Activated CD8-positive, alpha-beta memory T cell treated with anti-CD3 and anti-CD28 coated beads for 1 hour (primary cell): ENCODE measurements around the gene TLR3.
"Not testable (repeated sequence)": the region's sequence is repeated elsewhere in the genome, so short reads cannot be mapped to it uniquely, and the experiment has no call there.

Experiments
- DNase-seq, 2 donors: peaks; one replicate each; pipeline ENCODE4 v3.0.0-alpha.2; 2020; ENCODE audit warnings: low read depth in 1 of 2; ENCODE audit errors: extremely low read depth in 1 of 2

Gene TLR3

DNA sequence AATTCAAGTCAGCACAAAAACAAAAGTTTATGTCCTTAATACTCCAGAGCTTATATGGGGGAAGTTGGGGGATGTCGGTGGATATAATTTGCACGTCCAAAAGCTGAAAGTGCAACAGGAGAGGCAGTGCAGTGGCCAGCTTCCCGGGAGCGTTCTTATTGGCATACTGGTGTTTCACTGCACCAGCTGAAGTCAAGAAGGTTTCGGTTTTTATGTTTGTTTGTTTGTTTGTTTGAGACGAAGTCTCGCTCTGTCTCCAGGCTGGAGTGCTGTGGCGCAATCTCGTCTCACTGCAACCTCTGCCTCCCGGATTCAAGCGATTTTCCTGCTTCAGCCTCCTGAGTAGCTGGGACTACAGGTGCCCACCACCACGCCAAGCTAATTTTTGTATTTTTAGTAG is 28.6 kb upstream of the TLR3 start:
- DNase-seq: no peak

DNA sequence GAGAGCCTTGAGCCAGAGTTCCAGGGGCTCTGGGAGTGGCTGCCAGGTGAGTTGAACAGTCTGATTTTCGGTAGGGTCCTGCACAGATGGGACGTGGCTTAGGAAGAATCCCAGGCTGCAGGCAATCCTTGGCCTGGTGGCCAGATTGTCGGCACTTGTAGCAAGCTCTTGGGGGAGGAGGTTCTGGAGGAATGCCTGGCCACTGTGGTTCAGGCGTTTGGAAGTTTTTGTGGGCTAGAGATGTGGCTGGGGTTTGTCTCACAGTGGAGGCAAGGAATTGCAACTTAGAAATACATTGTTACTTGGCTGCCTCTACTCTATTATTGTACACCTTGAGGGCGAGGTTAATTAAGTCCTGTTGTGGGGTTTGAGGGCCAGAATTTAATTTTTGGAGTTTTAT is 21.5 kb upstream of the TLR3 start:
- DNase-seq: not testable (repeated sequence)

DNA sequence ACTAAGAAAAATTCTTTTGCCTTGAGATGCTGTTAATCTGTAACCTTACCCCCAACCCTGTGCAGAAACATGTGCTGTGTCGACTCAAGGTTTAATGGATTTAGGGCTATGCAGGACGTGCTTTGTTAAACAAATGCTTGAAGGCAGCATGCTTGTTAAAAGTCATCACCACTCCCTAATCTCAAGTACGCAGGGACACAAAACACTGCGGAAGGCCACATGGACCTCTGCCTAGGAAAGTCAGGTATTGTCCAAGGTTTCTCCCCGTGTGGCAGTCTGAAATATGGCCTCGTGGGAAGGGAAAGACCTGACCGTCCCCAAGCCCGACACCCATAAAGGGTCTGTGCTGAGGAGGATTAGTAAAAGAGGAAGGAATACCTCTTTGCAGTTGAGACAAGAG is 18.8 kb upstream of the TLR3 start:
- not testable (repeated sequence) for DNase-seq

DNA sequence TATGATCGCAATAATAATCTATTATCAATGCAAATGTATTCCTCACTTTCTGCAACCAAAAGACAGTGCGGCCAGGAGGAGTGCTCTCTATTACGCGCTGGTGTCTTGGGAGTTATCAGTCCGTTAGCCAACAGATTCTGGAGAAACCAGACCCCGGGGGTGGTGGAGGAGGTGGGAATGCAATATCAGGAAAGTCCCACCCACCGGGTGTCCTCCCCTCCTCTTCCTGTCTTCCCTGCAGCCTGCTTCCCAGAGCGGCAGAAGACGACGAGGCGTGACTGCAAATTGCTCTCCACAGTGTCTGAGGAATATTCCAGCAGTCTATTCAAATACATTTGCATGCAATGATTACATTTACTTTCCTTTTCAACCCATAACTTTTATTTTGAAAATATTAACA is 17.9 kb upstream of the TLR3 start:
- no peak for DNase-seq

DNA sequence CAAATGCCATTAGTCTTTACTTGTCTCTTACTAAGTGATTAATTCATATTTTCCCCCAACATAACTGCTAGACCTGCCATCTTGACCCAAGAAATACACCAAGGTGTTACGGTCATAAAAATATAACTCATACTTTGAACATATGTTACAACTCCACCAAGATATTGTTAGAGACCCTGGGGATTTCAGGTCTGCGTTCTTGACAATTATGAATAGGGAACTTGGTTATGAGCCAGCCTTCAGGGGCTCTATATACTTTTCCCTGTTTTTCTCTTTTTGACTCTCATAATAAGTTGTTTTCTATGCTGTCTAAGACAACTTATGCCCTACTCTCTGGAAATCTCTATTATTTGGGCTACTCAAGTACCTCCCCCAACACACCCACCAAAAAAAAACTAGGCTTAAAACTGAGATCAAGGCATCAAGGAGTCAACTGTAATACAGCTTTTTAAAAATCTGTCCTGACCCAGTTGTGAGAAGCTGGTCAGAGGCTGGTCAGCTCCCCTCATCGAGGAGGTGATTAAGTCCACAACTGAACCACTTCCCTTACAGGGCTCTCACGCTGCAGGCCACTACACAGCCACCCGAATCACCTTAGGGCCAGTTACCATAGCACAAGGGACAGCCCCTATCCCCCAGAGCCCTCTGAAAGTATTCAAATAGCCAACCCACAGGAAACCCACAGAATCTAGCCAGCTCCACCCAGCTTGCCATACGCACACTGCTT is 10.5 kb upstream of the TLR3 start:
- DNase-seq: peak in 1 of 2 donors; percentile 1

DNA sequence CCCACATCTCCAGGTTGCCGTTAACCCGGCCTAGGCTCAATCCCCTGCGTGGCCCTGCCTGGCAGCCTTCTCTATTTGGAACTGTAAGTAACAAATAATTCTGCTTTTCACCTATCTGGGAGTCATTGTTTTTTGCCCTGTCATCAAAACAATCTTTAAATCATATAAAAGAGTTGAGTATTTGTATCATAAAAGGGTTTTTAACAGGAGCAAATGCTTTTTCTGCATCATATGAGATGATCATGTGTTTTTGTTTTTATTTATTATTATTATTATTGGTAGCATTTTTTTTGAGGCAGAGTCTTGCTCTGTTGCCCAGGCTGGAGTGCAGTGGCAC is 10.0 kb upstream of the TLR3 start:
- DNase-seq: no peak

DNA sequence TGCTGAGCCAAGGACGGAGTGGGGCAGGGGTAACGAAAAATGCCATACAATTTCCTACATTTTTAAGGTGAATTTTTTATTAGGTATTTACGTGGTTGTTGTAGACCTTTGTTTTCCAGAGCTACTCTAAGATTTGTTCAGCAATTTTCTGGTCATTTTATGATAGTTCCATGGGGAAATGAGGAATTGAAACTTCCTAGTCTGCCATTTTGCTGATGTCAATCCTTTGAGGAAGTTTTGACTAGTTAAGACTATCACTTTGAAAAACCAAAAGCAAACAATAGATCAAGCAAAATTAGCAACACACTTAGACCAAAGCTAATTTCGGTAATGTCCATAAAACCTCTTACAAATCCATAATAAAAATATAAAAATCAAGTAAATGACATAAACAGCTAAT is 7.0 kb upstream of the TLR3 start:
- DNase-seq: no peak

DNA sequence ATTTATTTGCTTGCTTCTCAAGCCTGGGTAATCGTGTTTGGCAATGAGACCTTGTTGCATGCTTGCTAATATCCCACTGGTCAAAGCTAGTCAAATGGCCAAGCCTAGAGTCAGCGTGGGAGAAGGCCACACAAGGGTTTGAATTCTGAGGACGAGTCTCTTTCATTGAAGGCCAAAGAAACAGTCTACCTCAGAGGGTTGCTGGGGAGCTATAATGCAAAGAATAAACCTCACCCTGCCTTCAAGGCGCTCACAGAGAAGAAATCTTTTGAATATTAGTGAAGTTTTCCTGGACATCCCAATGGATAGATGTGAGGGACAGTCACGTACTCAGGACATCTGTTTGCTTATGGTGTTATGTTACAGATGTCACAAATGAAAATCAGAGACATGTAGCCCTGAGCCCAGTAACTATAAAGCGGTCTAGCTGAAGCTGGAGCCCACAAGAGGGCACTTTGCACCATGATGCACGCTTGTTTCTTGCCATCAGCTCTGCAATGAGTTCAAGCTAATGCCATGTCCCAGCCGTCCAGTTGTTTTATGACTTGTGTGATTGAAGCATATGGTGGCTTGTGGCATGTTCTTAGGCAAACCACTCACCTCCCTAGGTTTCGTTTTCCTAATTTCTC is 1.1 kb upstream of the TLR3 start:
- peak in 1 of 2 donors; percentile 2 for DNase-seq

DNA sequence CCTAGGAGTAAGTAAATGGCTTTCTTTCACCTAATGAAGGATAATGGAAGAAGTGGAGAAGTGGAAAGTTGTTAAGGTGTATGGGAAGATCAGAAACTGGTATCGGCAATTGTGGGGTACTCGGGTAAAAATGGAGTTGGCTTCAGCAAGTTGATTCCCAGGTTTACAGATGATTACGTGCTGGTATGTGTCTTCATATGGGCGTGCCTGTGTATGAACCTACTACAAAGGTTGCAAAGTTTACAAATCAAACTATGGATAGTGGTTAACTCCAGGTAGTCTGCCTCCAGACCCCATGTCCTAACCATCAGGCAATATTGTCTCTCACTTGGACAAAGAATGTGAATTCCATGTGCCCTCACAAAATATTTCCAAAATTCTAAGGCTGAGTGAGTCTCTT is 773 bp downstream of the TLR3 start:
- no peak for DNase-seq

DNA sequence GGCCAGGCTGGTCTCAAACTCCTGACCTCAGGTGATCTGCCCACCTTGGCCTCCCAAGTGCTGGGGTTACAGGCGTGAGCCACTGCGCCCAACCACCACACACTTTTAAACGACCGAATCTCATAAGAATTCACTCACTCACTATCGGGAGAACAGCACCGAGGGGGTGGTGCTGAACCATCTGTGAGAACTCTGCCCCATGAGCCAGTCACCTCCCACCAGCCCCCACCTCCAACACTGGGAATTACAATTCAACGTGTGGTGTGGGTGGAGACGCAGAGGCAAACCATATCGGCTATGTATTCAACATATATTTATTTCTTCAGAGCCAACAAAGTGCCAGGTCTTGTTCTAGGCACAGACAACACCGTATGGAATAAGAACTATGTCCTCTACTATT is 3.6 kb downstream of the TLR3 start:
- DNase-seq: no peak

DNA sequence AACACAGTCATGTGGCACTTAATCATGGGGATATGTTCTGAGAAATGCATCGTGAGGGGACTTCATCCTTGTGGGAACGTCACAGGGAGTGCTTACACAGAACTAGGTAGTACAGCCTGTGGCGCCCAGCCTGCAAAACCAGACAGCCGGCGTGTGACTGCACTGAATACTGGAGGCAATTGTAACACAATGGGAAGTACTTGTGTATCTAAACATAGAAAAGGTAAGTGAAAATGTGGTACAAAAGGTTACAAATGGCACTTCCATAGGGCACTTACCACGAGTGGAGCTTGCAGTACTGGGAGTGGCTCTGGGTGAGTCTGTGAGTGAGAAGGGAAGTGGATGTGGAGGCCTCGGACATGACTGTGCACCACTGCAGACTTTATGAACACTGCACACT is 5.2 kb downstream of the TLR3 start:
- DNase-seq: no peak

DNA sequence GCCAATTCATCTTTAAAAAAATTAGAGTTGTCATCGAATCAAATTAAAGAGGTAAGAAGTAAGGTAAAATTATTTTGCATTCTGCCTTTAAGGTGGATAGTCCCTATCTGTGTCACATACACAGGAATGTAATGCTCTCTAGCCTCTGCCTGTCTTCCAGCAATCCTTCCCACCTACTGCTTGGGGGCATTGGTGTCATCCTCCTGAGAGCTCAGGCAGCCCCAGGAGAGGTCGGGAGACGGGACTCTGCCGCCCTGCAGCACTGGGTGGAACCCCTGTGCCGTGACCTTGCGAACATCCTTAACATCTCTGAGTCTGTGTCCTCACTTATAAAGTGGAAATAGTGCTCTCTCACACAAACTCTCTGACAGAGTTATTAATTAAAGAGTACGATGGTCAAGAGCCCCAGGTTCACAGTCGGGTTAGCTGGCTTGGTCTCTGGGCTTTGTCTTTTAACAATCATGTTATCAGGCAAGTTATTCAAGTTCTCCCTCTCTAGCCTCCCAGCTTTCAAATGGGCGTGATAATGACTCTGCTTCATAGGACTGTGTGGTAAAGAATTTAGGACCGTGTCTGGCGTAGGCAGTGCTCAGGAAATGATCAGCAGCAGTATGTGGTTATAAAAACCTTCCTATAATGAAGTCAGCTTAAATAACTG is 10.2 kb downstream of the TLR3 start:
- no peak for DNase-seq

DNA sequence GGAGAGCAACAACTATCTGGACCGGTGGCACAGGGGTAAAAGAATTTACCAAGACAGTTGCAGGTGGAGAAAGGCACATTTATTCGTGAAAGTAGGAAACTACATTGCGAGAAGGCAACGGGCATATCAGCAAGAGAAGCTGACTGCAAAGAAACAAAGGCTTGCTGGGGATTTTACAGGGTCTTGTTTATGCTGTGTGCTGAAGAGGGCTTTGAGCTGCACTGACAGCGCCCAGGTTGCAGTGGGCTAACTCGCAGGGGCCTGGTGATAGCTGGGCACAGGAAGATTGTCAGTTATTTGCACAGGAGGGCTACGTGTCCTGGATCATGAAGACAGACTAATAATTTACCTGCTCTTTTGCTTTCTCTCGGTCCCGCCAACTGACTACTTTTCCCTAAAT is 10.7 kb downstream of the TLR3 start:
- no peak for DNase-seq

DNA sequence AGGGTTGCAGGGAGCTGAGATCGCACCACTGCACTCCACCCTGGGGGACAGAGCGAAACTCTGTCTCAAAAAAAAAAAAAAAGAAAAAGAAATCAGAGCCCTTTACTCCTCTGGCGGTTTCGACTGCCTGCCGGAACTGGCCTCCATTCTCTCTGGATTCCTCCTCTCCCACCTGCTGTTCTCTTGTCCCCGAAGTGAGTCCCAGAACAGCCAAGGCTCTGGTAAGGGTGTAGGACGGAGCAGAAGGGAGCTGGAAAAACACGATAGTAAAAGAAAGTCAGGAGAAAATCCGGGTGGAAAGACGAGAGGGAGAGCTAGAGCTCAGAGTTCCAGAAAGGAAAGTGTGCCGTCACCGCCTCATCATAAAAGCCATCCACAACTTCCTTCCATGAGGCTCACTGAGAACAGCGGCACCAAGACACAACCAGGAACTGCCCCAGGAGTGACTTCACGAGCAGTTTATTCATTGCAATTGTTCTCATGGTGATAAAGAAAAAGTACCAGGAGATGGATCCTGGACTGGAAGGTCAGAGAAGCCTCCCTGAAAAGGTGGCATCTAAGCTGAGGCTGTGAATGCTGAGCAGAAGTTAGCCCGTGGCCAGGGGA is 12.3 kb downstream of the TLR3 start:
- DNase-seq: no peak

DNA sequence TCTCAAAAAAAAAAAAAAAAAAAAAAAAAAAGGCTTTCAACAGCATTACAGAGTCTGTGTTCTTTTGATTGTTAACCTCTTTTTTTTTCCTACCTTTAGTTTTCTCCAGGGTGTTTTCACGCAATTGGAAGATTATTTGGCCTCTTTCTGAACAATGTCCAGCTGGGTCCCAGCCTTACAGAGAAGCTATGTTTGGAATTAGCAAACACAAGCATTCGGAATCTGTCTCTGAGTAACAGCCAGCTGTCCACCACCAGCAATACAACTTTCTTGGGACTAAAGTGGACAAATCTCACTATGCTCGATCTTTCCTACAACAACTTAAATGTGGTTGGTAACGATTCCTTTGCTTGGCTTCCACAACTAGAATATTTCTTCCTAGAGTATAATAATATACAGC is 13.3 kb downstream of the TLR3 start:
- DNase-seq: no peak

DNA sequence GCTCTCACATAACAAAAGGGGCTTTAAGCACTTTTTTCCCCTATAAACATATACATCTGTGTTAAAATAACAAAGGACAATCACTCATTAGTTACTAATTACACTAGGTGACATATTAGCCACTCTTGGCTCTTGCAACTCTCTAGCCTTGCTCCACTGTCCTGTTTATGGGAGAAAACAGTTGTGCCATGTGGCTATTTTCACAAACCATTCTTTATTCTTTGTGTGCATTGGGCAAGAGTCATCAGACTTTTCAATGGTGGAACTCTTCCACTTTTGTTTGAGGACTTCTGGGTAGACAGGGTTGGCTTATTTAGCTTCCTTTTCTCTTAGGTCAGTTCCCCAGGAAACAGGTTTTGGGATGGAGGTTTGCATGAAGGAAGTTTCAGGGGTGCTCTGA is 19.6 kb downstream of the TLR3 start:
- DNase-seq: no peak

DNA sequence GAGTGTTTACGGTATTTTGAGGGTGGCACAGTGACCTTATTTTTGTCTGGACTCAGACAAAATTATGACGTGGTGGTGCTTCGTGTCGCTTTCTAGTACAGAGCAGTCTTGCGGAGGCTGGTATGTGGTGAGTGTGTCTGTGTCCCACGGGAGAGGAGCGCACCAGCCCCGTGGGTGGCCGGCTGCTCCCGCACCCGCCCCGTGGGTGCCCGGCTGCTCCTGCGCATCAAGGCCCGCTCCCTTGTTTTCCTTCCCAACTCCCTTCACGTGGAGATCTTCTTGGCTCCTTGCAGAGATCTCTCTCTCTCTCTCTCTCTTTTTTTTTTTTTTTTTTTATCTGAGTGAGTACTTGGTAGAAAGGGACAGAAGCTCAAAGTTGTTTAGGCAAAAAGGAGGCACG is 23.3 kb downstream of the TLR3 start:
- DNase-seq: no peak

DNA sequence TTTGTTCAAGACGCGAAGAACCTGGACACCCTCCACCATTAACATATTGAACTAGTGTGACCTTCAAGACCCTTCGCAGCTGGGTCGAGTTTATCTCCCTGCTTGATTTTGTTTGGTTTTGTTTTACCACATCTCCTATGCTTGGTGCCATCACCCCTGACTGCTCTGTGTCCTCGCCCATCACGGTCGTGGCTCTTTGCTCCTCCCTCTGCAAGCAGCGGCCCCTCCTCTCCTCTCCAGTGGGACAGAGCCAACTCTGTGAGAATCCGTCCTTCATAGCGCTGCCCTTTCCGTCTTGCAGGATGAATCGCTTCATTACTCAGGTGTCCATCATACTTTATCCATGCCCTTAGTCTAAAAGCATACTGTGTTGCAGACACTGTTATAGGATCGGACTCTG is 26.4 kb downstream of the TLR3 start:
- no peak for DNase-seq

DNA sequence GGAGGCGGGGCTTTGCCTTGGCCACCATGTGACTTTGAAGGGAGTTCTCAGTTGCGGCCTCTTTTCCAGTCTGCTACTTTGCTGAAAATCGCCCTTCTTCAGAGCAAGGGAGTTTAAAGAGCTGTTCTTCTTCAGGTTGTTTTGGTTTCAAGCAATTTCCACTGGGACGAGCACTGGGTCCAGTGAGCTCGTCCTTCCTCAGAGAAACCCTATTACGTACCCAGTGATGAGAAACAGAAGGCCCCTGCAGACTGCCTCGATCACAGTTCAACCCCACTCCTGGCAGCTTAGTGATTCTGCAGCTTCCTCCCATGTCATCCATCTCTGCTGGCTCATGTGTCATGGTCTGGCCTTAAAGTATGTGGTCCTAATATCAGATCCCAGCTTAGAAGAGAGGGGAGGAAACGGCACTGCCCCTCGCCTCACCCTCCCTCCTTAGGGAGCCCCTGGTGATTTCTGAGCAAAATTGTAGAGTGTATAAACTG is 27.8 kb downstream of the TLR3 start:
- DNase-seq: no peak

DNA sequence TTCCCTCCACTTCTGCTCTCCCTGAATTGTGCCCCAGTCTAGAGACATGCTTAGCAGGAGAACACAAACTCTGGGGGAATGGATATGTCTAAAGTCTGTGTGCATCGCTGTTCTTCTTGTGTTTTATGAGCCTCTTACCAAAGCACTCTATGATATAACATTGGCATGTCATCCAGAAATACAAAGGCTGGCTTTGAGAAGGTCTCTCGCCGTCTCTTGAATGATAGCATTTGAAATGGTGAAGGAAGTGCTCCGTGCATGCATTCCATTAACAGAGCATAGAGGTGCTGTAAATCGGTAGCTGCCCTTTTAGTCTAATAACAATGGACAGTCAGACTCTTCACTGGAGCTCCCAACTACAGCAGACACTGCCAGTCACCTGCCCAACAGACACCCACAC is 28.4 kb downstream of the TLR3 start:
- no peak for DNase-seq

DNA sequence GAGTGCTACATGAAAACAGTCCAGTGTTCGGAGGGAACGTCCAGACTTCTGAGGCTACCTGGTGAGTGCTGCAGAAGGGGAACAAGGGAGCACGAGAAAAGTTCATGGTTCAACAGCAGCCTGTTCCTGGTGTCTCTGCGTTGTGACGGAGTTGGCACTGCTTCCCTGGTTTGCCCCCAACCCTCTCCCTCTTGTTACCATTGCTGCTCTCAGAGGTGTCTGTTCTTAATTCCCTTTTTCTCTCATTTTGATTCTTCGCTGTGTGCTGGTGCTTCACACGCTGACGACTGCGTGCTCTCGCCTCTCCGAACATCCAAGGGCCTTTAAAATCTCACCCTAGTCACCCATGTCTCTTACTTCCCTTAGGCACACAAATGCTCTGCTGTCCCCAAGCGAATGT is 34.0 kb downstream of the TLR3 start:
- no peak for DNase-seq
